ENCODE measurements around the gene DDRGK1.
A peak's percentile ranks its signal among the peaks of the same experiment; 100 is the strongest.

Gene DDRGK1

GRCh38 chr20:3180319-3180718 is 24.2 kb downstream of the DDRGK1 start:
- DNase-seq, result no peak

- no peak for DNase-seq
These were observed 26.6 kb downstream of the DDRGK1 start for GRCh38 chr20:3177746-3178485.

GRCh38 chr20:3175270-3175669 is 29.2 kb downstream of the DDRGK1 start:
- DNase-seq, result no peak

DNA sequence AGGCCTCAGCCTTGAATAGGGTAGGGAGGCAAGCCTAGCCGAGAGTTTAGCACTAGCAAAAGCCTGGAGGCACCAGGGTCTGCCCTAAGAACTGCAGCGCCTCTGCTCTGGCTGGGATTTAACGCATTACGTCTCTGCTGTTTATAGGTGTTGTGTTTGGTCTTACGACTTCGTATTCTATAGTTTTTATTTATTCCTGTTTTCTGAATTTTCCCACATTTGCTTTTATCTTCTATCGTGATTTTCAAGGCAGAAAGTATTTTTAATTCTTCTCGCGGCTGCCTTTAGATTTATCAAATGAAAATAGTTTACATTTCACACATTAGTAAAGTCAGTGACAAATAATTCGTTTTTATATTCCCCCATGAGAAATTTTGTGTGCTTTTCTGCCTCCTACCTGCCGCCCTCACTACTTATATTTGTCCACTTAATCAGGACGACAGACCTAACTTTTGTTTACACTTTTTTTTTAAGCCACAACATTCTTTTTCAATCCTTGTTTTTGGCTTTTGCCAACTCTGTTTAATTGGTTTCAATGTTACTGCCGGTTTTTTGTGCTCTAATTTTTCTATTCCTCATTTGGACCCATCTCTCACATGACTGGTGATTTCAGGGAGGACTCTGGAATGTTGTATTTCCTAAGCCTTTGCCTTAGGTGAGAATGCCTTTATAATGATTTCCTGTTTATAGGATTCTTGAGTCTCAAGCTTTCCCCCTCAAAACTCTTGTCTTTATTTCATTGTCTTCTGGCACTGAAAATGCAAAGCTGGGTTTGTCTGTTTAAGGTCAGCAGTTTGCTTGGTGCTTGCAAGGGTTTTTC is 29.8 kb downstream of the DDRGK1 start:
- no peak for DNase-seq

DNA sequence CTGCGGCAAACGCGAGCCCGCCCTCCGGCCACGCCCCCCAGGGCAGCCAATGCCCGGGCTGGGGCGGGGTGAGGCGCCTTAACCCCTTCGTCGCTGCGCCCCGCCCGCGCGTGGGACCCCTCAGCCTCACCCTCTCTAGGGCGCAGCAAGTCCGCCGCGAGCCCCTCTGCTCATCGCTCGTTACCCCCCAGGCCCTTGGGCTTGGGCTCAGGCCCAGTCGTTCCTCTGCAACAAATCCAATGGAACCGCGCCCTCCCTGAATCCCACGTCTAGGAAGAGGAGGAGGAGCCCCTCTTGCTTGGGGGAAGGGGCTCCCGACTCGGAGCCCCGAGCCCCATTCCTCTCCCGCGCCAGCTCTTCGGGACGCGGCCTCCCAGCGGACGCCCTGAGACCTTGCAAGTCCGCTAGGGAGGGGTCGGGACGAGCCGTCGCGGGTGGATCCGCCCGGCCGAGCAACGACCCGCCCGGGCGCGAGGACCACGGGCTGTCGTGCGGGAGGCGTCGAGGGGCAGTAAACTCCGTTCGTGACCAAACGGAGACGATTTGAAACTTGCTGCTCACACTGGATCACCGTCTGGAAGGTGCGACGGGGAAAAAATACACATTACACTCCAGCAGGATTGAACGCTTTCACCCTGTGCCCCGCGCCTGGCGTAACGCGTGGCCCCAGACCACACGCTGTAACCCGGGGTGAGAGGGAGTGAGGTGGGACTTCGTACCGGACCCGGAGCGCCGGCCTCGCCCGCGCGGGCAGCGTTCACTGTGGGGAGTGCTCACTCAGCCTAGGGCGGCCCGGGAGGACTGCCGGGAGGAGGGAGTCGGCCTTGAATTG is 30.7 kb downstream of the DDRGK1 start:
- DNase-seq, result peak; percentile 86

GRCh38 chr20:3172933-3173609 is 31.4 kb downstream of the DDRGK1 start, which contains the start of gene LZTS3:
LZTS3 (minus strand) TSS chr20:3173549; CDS start chr20:3167163, 6,386 bp downstream.
- DNase-seq, result peak; percentile 78

GRCh38 chr20:3172126-3172932 is 32.2 kb downstream of the DDRGK1 start:
- no peak for DNase-seq

GRCh38 chr20:3171391-3172125 is 32.9 kb downstream of the DDRGK1 start:
- no peak for DNase-seq

DNA sequence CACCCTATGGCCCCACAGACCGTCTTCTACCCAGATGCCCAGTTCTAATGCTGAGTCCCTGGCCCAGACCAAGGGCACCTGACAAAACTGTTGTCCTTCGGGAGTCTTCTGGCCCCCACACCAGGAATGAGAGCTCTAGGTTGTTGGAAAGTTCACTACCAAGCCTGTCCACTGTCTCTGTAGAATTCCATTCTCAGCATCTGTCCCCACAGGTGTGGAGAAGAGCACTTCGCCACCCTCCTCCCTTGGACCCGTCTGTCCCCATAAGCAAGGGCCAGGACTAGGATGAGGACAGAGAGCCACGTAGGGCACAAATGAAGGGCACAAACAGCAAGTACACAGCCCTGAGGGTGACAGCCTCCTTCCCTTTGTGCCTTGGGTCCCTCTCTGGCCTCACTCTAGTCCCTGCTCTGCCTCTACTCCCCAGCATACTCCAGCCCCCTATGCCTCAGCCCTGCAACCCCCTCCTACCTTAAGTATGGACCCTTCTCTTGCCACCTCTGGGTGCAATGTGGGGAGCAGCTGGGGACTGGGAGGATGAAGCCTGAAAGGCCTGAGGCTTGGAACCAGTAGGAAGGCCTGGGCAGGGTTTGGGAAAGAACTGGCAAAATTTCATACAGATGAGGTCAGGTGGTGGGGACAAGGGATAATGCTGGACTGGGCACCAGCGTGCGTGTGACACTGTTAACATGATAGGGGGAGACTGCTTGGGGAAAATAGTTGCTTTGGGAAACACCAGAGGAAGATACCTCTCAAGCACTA is 35.5 kb downstream of the DDRGK1 start:
- no peak for DNase-seq

DNA sequence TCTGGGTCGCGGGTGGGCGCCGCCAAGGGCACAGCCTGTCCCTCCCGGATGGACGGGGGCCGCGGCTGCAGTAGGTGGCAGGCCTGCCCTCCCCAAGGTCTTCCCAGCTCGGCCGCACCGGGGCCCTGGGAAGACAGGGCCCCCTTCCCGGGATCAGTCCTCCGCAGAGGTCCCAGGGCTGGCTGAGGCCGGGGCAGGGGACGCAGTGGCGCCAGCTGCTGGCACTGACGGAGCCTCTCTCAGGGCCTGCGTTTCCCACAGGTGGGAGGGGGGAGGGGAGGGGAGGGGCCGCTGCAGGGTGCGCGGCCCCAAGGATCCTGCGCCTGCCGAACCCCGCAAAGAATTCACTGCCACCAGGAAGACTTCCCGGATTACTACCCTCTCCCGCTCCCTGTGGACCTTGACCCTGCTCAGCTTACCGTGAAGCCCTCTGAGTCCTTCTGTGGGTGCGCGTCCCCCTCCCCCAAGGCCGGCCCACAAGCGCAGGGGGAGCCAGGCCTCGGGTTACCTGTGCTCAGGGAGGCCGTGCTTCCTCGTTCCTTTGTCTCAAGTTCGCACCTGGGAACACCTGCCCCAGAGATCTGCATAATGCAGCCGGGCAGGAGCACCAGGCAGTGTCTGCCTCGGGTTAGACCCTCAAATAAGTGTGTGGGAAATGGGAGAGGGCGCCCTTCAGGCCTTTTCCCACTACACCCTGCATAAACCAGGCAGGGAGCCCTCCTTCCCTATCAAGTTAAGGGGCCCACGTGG is 36.2 kb downstream of the DDRGK1 start:
- DNase-seq, result no peak

DNA sequence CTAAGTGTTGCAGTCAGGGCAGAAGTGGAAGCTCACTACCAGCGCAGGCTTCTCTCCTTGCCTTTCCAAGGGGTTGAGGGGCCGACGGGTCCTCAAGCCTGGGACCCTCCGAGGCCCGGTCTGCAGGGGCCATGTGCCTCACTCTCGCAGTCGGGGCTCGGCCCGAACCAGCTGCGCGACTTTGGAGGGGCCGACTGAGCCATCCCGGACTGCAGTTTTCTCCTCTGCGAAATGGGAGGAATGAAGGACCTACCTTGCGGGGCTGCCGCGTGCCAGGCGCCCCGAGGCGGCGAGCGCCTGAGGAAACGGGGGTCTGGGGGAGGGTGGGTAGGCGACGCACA is 36.8 kb downstream of the DDRGK1 start:
- DNase-seq, result no peak

- DNase-seq, result no peak
These were observed 37.6 kb downstream of the DDRGK1 start for GRCh38 chr20:3166913-3167342.

- no peak for DNase-seq
These were observed 38.1 kb downstream of the DDRGK1 start for GRCh38 chr20:3166338-3166912.

- no peak for DNase-seq
These were observed 38.8 kb downstream of the DDRGK1 start for GRCh38 chr20:3165473-3166337.

DNA sequence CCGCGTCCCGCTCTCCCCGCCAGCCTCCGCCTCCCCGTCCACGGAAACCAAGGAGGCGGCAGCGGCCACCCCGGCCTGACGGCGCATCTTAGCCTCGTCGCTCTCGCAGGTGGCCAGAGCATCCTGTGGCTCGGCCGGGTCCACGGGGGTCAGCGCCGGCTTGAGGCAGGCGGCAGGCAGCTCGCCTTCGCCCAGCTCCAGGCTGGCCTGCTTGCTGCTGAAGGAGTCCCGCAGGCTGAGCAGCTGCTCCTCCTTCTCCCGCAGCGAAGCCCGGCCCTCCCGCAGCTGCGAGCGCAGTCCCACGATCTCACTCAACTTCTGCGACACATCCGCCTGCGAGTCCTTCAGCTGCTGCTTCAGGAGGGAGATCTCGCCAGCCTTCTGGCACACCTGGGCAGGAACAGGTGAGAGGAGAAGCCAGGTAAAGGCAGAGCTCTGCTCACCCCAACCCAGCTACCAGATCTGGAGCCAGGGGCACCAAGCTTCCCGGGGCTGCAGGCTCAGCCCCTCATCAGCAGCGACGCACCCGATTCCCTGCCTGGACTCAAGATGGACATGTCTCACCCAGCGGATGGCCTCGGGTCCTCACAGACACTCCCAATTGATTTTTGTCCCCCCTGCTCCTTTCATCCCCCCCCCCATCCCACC is 39.6 kb downstream of the DDRGK1 start:
- DNase-seq, result no peak

DNA sequence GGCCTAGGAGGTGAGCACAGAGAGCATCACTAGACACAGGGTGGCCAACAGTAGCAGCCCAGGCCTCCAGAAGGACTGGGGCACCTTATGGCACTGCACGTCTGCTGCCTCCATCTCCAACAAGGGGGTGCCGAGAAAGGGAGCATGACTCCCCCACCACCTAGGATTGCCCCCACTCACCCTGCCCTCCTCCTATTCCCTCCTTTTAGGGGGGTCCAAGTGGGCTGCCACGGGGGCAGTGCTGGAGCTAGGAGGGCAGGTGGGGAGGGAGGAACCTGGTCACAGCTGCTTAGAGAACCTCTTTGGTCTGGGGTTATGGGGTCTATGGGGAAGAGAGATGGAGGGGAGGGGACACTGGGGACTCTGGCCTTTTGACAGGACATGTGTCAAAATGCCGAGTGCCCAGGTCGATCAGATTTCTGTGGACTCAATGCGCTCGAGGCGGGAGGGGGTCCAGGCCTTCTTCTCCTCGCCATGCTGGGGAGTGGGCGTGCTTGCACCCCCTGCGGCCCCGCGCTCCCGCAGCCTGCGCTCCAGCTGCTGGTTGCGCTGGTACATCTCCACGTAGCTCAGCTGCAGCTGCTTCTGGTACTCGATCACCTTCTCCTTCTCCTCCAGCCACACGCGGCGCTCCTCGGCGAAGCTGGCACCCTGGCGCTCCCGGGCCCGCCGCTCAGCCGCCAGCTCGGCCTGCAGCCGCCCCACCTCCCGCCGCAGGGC is 40.3 kb downstream of the DDRGK1 start:
- no peak for DNase-seq

Data from activated CD4-positive, alpha-beta T cell treated with anti-CD3 and anti-CD28 coated beads for 1 hour (primary cell).